ENCODE measurements around the gene RBFOX2. TPM values are rescaled to one million over a fixed set of nuclear protein-coding genes. Genes with fewer than 3 reads are reported as not detected.

Gene RBFOX2
- total and polyA plus RNA-seq, 4 donors, result 14.2 to 53.6 (median 25.6) TPM

DNA sequence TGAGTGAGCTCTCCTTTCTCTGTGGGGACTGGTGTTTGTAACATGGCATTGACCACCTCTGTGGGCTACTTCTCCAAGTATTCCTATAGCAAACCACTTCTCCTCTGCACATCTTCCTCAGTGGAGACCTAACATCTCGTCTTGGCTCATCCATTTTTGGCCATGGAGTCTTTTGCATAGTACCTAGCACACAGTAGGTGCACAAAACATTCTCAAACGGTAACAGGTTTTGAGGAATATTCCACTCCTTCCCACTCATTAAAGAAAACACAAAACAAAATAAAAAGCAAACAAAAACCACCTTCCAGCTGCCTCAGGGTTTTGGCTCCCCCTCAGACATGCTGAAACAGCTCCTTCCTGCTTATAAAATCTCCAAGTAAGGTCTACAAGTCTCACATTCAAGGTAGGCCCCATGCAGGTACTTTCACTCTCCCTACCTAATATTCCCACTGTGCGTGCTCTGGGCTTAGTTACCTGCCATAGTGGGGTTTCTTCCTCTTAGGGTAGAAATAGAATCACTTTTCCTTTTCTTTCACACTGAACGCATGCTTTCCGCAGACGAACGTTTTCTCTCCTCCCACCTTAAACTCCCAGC lies 132.4 kb downstream of the RBFOX2 start:
- no peaks in the 10 kb centered on the region for H3K9me3 ChIP-seq (ENCODE audit: control insufficient read depth in 4 of 4, low read length in 3 of 4)
- H3K27ac ChIP-seq (ENCODE audit: low read depth in 1 of 2, low read length in 2 of 2), result no peak overlapping the region
- WGBS, result 90% methylated on average over 7 of the region's 7 CpGs
- no peaks in the 10 kb centered on the region for H3K27me3 ChIP-seq (ENCODE audit: control insufficient read depth in 4 of 4, insufficient read depth in 4 of 4, low read length in 3 of 4)
- peaks cover 1 to 21% (median 16%) of the 10 kb centered on the region in 4 donors for H3K4me1 ChIP-seq (ENCODE audit: control insufficient read depth in 4 of 4, insufficient read depth in 4 of 4, low read length in 3 of 4)
- TF ChIP-seq HNF4G (IDR thresholded peaks at IDR 0.05) (no peak), GABPA (IDR thresholded peaks at IDR 0.05 in 1 of 2, conservative IDR thresholded peaks at IDR 0.05 in 1 of 2) (no peak), SP1 (IDR thresholded peaks at IDR 0.05) (no peak), EGR1 (IDR thresholded peaks at IDR 0.05; ENCODE audit: low read depth in 2 of 2) (no peak), YY1 (IDR thresholded peaks at IDR 0.05) (no peak)
- TF ChIP-seq, protein P1, sequence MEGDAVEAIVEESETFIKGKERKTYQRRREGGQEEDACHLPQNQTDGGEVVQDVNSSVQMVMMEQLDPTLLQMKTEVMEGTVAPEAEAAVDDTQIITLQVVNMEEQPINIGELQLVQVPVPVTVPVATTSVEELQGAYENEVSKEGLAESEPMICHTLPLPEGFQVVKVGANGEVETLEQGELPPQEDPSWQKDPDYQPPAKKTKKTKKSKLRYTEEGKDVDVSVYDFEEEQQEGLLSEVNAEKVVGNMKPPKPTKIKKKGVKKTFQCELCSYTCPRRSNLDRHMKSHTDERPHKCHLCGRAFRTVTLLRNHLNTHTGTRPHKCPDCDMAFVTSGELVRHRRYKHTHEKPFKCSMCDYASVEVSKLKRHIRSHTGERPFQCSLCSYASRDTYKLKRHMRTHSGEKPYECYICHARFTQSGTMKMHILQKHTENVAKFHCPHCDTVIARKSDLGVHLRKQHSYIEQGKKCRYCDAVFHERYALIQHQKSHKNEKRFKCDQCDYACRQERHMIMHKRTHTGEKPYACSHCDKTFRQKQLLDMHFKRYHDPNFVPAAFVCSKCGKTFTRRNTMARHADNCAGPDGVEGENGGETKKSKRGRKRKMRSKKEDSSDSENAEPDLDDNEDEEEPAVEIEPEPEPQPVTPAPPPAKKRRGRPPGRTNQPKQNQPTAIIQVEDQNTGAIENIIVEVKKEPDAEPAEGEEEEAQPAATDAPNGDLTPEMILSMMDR (IDR thresholded peaks at IDR 0.05; ENCODE audit: low read depth, low read length, missing input control), result no peak
- TF ChIP-seq, protein P2, sequence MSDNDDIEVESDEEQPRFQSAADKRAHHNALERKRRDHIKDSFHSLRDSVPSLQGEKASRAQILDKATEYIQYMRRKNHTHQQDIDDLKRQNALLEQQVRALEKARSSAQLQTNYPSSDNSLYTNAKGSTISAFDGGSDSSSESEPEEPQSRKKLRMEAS (IDR thresholded peaks at IDR 0.05), result no peak
- DNase-seq (ENCODE audit: low spot score), result no peak
- no peak overlapping the region for H3K9ac ChIP-seq (ENCODE audit: low read depth in 1 of 2, low read length in 2 of 2)
- H3K36me3 ChIP-seq (ENCODE audit: control insufficient read depth in 4 of 4, insufficient read depth in 3 of 4, low read depth in 1 of 4, low read length in 3 of 4), result no peaks in the 10 kb centered on the region
- no peak overlapping the region for H3K4me3 ChIP-seq (ENCODE audit: low read depth in 1 of 3, low read length in 3 of 3)

DNA sequence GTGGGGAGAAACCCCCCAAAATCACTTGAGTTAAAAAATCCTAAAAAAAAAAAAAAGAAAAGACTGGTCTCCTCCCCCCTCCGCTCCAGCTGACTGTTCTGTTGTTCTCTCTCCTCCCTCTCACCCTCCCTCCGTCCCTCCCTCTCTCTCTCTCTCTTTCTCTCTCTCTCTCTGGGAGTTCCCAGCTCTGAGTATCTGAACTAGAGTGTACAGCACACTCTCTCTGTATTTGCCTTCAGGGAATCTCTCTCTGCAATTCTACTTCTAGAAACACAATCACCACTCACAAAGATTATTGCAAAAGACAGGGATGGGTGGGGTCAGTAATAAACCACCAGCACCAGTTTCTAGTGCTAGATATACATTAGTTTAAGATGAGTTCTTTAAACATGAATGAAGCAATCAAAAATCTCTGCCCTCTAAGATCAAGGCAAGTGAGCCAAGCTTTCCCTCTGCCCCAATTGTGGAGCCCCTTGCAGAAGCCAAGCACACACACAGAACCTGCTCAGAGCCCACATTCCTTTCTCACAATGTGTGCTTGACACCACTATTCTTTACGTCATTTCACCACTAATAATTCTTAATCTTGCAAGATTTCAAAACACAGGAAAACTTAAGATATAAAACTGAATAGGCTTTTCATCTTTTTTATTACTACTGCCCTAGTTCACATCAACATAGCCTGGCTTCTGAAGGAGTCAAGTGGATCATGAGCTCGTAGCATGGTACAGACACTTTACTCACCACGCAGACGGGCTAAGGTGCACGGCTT lies 133.5 kb downstream of the RBFOX2 start:
- Histone ChIP-seq H3K4me3 (ENCODE audit: low read depth in 1 of 3, low read length in 3 of 3) (no peak overlapping the region), H3K27me3 (ENCODE audit: control insufficient read depth in 4 of 4, insufficient read depth in 4 of 4, low read length in 3 of 4) (no peaks in the 10 kb centered on the region), H3K27ac (ENCODE audit: low read depth in 1 of 2, low read length in 2 of 2) (no peak overlapping the region), H3K9ac (ENCODE audit: low read depth in 1 of 2, low read length in 2 of 2) (no peak overlapping the region), H3K9me3 (ENCODE audit: control insufficient read depth in 4 of 4, low read length in 3 of 4) (no peaks in the 10 kb centered on the region), H3K36me3 (ENCODE audit: control insufficient read depth in 4 of 4, insufficient read depth in 3 of 4, low read depth in 1 of 4, low read length in 3 of 4) (no peaks in the 10 kb centered on the region), H3K4me1 (ENCODE audit: control insufficient read depth in 4 of 4, insufficient read depth in 4 of 4, low read length in 3 of 4) (peaks cover 1 to 19% (median 15%) of the 10 kb centered on the region in 4 donors)
- no peak for DNase-seq (ENCODE audit: low spot score)
- 79% methylated on average over 7 of the region's 7 CpGs for WGBS
- TF ChIP-seq, protein P1 (IDR thresholded peaks at IDR 0.05; ENCODE audit: low read depth, low read length, missing input control), result no peak
- TF ChIP-seq GABPA (IDR thresholded peaks at IDR 0.05 in 1 of 2, conservative IDR thresholded peaks at IDR 0.05 in 1 of 2), result no peak
- TF ChIP-seq FOXA2 (IDR thresholded peaks at IDR 0.05), result no peak
- no peak for TF ChIP-seq RAD21 (IDR thresholded peaks at IDR 0.05)
- TF ChIP-seq, protein P2 (IDR thresholded peaks at IDR 0.05), result no peak
- no peak for TF ChIP-seq RXRA (IDR thresholded peaks at IDR 0.05)
- TF ChIP-seq, protein P3, sequence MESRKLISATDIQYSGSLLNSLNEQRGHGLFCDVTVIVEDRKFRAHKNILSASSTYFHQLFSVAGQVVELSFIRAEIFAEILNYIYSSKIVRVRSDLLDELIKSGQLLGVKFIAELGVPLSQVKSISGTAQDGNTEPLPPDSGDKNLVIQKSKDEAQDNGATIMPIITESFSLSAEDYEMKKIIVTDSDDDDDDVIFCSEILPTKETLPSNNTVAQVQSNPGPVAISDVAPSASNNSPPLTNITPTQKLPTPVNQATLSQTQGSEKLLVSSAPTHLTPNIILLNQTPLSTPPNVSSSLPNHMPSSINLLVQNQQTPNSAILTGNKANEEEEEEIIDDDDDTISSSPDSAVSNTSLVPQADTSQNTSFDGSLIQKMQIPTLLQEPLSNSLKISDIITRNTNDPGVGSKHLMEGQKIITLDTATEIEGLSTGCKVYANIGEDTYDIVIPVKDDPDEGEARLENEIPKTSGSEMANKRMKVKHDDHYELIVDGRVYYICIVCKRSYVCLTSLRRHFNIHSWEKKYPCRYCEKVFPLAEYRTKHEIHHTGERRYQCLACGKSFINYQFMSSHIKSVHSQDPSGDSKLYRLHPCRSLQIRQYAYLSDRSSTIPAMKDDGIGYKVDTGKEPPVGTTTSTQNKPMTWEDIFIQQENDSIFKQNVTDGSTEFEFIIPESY (IDR thresholded peaks at IDR 0.05), result no peak
- TF ChIP-seq YY1 (IDR thresholded peaks at IDR 0.05), result no peak
- TF ChIP-seq JUND (IDR thresholded peaks at IDR 0.05), result no peak
- TF ChIP-seq SP1 (IDR thresholded peaks at IDR 0.05), result no peak
- TF ChIP-seq, protein P4, sequence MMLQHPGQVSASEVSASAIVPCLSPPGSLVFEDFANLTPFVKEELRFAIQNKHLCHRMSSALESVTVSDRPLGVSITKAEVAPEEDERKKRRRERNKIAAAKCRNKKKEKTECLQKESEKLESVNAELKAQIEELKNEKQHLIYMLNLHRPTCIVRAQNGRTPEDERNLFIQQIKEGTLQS (IDR thresholded peaks at IDR 0.05), result no peak
- TF ChIP-seq HNF4A (conservative IDR thresholded peaks at IDR 0.05), result no peak
- no peak for TF ChIP-seq EGR1 (IDR thresholded peaks at IDR 0.05; ENCODE audit: low read depth in 2 of 2)
- TF ChIP-seq TAF1 (conservative IDR thresholded peaks at IDR 0.05), result no peak
- no peak for TF ChIP-seq FOXA1 (IDR thresholded peaks at IDR 0.05)
- TF ChIP-seq NR2F2 (IDR thresholded peaks at IDR 0.05), result no peak
- TF ChIP-seq HNF4G (IDR thresholded peaks at IDR 0.05), result no peak
- TF ChIP-seq, protein P5, sequence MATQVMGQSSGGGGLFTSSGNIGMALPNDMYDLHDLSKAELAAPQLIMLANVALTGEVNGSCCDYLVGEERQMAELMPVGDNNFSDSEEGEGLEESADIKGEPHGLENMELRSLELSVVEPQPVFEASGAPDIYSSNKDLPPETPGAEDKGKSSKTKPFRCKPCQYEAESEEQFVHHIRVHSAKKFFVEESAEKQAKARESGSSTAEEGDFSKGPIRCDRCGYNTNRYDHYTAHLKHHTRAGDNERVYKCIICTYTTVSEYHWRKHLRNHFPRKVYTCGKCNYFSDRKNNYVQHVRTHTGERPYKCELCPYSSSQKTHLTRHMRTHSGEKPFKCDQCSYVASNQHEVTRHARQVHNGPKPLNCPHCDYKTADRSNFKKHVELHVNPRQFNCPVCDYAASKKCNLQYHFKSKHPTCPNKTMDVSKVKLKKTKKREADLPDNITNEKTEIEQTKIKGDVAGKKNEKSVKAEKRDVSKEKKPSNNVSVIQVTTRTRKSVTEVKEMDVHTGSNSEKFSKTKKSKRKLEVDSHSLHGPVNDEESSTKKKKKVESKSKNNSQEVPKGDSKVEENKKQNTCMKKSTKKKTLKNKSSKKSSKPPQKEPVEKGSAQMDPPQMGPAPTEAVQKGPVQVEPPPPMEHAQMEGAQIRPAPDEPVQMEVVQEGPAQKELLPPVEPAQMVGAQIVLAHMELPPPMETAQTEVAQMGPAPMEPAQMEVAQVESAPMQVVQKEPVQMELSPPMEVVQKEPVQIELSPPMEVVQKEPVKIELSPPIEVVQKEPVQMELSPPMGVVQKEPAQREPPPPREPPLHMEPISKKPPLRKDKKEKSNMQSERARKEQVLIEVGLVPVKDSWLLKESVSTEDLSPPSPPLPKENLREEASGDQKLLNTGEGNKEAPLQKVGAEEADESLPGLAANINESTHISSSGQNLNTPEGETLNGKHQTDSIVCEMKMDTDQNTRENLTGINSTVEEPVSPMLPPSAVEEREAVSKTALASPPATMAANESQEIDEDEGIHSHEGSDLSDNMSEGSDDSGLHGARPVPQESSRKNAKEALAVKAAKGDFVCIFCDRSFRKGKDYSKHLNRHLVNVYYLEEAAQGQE (IDR thresholded peaks at IDR 0.05), result no peak
